ENCODE measurements around the gene UBXN1.

The UBXN1 gene

GRCh38 chr11:62678770-62679696, at the start of gene UBXN1:
UBXN1 (minus strand) TSS chr11:62679073; CDS start chr11:62678923, 150 bp downstream.
- DNase-seq: peak; percentile 35

GRCh38 chr11:62728171-62728988, 49.5 kb upstream of the UBXN1 start, which contains the start of gene TTC9C:
TTC9C (plus strand) TSS chr11:62728486; CDS start chr11:62728849, 363 bp downstream.
- DNase-seq: peak; percentile 63

DNA sequence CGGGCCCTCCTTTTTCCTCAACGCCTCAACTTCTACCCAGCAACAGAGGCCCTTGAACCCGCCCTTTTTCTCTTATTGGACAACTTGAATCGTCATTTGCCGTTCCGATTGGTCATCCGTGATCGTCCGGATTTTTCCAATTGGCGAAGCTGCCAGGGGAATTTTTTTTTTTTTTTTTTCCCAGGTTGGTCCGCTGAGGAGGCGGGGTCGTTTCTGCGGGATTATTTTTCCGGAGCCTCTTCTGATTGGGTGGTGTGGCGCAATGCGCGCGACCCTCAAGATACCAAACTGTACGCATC, 48.9 kb upstream of the UBXN1 start:
- peak; percentile 81 for DNase-seq

- peak; percentile 88 for DNase-seq
These were observed 48.4 kb upstream of the UBXN1 start, which contains the start of gene HNRNPUL2 for GRCh38 chr11:62727165-62727871. HNRNPUL2 (minus strand) TSS chr11:62727457; CDS start chr11:62727156, 301 bp downstream.

DNA sequence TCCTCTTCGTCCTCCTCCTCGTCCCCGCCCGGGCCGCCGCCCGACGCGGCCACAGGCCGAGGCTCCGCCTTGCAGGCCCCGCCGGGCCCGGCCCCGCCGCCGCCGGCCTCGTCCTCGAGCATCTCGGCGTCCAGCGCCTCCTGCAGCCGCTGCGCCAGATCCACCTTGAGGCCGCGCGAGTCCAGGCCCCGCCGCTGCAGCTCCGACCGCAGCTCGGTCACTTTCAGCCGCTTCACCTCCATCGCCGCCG, 48.0 kb upstream of the UBXN1 start:
- DNase-seq: no peak

DNA sequence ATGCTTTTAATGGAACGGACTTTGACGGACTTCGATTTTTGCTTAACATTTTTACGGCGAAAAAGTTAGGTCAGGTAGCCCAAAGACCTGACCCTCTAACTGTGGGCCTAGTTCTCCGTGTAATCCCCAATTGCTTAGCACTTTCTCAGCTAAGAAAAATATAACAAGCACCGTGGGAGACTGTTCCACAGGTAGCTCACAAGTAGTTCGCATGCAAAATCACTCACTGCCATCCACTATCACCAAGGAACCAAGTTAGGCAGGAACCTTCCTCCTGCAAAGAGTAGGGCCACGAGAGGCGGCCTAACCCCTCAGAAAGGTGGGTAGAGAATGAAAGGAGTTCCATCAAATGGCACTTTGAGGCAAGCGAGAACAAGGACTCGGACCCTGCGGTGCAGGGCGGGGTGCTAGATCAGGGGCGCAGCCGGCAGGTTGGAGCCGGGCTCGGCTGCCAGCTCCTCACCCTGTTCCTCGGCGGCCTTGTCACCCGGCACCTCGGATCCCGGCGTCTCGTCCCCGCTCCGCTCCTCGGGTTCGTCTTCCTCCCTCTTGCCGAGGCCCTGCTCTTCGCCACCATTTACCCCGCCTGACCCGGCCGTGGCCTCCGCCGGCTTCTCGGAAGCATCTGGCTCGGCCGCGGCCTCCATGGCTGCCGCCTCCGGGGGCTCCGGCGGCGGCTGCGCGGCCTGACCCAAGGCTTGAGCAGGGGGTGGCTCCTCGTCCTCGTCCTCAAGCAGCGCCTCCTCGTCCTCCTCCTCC, 47.5 kb upstream of the UBXN1 start:
- DNase-seq: no peak

DNA sequence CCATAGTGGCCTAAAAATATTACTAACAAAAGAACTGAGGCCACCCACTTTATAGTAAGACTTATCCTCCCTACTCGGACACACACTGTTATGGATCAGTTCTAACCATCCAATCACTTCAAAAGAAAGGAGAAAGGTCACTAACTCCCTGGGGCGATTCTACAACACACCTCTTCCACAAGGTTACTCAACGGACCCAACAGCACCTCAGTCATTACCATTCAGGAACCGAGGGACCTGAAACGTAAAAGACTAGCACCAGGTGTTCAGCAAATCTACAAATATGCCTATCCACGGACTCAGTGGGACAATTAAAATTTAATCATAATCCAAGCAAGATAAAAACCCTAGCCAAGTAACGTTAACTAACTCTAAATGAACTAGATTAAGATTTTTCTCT, 46.8 kb upstream of the UBXN1 start:
- no peak for DNase-seq

DNA sequence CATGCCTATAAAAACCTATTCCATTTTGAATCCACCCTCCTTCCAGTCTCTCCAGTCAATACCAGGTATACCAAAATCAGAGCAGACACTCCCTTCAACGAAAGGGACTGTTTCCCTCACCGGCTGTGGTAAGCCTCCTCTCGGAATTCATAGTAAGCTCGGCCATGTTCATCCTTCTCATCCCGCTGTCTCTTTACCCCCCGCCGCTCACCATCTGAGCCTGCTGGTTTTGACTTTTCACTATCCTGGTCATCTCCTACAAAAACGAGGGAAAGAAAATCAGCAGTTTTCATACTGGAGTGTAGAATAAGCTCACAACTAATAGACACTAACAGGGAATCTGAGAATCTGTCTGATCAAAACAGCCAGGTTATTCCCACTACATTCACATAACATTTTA, 45.3 kb upstream of the UBXN1 start:
- no peak for DNase-seq

- no peak for DNase-seq
These were observed 43.1 kb upstream of the UBXN1 start for GRCh38 chr11:62721994-62722393.

DNA sequence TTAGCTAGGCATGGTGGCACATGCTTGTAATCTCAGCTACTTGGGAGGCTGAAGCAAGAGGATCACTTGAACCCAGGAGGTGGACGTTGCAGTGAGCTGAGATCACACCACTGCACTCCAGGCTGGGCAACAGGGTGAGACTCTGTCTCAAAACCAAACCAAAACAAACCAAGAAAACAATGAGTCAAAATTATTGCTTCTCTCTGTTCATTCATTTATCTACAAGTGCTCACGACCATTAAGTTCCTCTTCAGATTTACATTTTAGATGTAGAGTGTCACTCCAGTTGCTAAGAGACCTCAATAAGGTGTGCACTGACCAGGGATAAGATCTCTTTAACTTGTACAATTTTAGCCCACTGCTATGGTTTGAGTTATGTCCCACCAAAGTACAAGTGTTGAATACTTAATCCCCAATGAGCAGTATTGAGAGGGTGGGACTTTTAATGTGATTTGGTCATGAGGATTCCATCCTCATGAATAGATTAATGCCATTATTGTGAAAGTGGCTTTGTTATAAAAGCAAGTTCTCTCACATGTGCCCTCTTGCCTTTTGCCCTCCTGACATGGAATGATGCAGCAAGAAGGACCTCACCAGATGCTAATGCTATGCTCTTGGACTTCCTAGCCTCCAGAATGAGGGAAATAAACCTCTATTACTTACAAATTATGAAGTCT, 40.6 kb upstream of the UBXN1 start:
- DNase-seq: no peak

- no peak for DNase-seq
These were observed 37.9 kb upstream of the UBXN1 start for GRCh38 chr11:62716816-62717215.

- no peak for DNase-seq
These were observed 37.3 kb upstream of the UBXN1 start for GRCh38 chr11:62716206-62716605.

DNA sequence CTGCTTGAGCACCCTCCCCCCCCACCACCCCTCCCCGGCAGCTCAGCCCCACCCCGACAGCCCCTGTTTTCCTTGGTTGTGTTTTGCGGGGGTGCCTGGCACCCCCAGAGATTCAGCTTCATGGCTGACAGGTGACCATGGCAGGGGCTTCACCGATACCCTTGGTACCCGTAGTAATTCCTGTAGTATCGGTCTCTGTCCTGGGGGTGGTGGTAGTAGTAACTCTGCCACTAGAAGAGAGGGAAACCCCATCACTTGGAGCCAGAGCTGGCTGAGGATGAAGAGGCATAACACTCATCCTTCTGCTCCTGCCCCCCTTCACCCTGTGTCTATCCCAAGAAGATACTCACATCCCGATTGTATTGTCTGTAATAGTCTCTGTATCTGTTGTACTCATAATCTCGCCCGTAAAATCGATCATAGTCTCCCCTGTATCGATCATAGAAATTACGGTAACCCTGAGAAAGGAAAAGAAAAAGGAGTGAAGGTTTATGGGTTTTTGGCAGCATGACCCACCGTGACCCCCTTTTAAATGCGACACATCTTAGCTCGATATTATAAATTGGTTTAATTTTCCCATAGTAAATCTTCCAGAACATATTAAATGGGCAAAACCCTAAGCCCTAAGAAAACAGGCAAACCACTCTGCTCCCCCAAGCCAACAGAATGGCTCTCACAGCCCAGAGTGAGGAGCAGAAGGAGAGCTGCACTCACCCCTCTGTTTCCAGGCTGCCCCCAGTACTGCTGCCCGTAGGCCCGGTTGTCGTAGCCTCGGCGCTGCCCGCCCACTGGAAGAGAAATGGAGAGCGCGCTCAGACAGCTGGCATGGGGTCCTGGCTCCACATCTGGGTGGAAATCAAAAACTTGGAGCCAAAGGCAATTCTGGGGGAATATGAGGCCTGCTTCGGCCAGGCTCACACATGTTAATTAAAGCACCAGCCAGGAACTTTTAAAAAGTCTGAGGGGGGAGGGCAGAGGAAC, 36.6 kb upstream of the UBXN1 start:
- no peak for DNase-seq

DNA sequence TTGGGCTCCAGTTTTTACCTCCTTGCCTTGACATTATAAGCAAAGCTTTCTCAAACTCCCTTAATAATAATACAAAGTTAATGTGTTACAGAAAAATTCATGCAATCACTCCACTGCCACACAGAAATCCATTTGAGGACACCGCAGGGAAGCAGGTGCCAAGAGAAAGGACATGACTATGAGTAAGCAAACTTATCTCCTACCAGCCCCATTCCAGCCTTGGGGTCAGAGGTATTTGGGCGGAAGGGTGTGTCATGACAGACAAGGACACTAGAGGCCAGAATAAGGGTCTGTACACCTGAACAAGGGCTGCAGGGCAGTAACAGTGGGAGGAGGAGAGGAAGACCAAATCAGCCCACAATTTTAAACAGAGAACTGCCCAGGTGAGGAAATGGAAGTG, 34.5 kb upstream of the UBXN1 start:
- DNase-seq: no peak

- no peak for DNase-seq
These were observed 34.0 kb upstream of the UBXN1 start for GRCh38 chr11:62712861-62713260.

- DNase-seq: no peak
These were observed 33.5 kb upstream of the UBXN1 start for GRCh38 chr11:62712276-62712812.

DNA sequence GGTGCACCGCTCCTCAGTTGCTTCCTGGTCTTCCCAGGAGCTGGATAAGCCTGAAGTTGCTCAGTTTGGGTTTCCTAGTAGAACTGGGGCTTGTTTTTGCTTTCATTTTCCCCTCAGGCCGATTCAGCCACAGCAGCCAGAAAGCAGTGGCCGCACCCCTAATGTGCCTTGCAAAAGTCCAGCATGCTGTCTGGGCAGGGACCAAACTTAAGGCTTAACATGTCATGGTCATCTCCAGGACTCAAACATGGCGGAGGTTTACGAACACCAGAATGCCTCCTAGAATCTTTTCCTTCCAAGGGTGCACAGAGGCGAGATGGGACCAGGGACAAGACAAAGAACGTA, 31.1 kb upstream of the UBXN1 start:
- DNase-seq: no peak

DNA sequence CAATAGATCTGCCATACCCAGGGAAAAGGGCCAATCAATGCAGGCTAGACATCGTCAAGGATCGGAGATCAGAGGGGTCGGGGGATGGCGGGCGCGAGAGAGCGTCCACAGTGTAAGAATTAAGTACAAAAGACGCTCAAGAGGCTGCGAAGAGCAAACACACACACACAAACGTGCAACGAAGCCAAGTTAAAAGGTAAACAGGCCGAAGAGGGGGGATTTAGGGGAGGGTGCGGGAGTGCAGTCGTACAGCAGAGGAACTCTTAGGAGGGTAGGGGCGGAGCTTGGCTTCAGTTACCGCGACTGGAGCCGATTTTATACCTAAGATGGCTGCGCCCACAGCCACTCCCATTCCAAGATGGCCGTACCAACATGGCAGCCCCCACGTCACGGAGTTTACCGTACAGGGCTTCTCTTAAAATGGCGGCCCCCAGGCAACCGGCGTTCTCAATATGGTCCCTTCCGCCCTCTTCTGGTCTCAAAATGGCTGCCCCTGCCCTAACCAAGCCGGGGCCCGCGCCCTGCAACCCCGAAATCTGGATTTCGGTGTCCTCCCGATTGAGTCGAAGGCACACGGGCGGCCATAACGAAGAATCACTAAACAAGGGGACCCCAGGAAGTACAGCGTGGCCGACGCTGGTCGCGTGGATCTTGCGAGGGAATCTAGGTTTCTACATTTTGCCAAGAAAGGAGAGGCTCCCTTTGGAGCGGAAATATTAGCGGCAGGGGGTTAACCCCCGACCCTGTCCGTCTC, 30.6 kb upstream of the UBXN1 start:
- peak; percentile 86 for DNase-seq

DNA sequence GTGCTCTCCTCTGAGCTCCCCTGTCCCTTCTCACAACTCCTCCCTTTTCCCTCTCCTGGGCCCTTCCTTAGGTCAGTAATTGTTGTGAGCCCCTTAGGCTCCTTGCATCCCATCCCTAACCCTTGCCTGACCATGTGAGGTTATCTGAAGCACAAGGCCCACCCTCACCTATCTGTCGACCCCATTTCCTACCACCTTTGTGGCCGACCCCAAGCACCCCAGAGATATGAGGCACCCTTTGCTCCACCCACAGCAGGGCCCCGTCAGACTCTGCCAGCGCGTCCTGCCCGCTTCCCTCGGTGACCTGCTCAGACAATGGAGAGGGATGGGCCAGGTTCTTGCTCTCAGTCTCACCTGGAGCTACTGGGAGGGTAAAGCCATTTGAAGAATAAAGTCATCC, 29.9 kb upstream of the UBXN1 start:
- no peak for DNase-seq

- no peak for DNase-seq
These were observed 29.5 kb upstream of the UBXN1 start for GRCh38 chr11:62708392-62708791.
